ENCODE data around the gene EMC1.

- no peak for TF ChIP-seq CTCF (IDR thresholded peaks at IDR 0.05; ENCODE audit: extremely low read depth in 1 of 2, insufficient read depth in 1 of 2, low read depth in 1 of 2, low read length in 2 of 2)
- TF ChIP-seq POLR2A (IDR thresholded peaks at IDR 0.05; ENCODE audit: low read depth, low read length) = no peak
- peak; percentile 19 for TF ChIP-seq FOS (IDR thresholded peaks at IDR 0.05; ENCODE audit: borderline replicate concordance, insufficient read depth, low read length)
- TF ChIP-seq POLR2AphosphoS5 (IDR thresholded peaks at IDR 0.05; ENCODE audit: insufficient read depth, low read depth, low read length) = no peak
- no peak for TF ChIP-seq EZH2 (IDR thresholded peaks at IDR 0.05; ENCODE audit: borderline replicate concordance, low read depth, low read length, severe bottlenecking)
- TF ChIP-seq GATA2 (IDR thresholded peaks at IDR 0.05; ENCODE audit: insufficient read depth, insufficient read length, low read depth, low read length) = no peak
- no peak for TF ChIP-seq MYC (IDR thresholded peaks at IDR 0.05; ENCODE audit: low read depth, low read length)
- no peak for TF ChIP-seq JUN (IDR thresholded peaks at IDR 0.05; ENCODE audit: borderline replicate concordance, insufficient read depth, insufficient read length, low read depth)
These were observed 81.7 kb downstream of the EMC1 start for GRCh38 chr1:19169642-19170041.

Measured in endothelial cell of umbilical vein (primary cell).